ENCODE data around the gene PRR35. TPM values are rescaled to one million over a fixed set of nuclear protein-coding genes. Genes with fewer than 3 reads are reported as not detected.
A peak's percentile ranks its signal among the peaks of the same experiment; 100 is the strongest.

The PRR35 gene
- total RNA-seq, 2 experiments from 2014 or later: not detected

DNA sequence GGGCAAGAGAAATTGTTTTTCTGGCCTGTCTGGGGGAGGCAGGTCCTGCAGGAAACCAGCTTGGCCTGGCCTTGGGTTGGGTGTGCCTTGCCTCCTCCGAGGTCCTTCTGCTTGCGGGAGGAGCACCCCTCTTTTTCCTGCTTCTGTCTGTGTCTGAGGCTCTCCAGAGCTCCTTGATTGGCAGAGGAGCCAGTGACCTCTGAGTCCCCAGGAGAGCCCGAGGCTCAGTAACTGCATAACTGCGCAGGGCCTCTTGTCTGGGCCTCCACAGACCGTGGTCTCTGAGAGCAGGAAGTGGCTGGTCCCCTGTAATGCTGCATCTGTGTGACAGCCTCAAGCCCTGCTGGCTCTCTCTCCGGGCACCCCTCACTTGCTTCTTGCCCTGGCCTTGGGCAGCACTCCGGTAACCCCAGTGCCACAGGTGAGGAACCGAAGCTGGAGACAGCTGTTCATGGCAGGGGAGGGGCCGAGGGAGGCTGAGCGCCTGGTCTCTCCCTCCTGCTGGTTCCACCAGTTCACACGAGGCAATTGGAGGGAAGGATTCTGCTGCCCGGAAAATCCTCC lies 31.1 kb upstream of the PRR35 start:
- Mint-ChIP-seq H3K4me1 (peaks cover 31% of the 10 kb centered on the region), H3K27me3 (no peaks in the 10 kb centered on the region), H3K27ac (peak overlapping the region; percentile 85), H3K4me3 (peak overlapping the region; percentile 94), H3K36me3 (ENCODE audit: low read depth) (peaks cover 22% of the 10 kb centered on the region), H3K9me3 (ENCODE audit: low read depth) (no peaks in the 10 kb centered on the region)
- ATAC-seq (no peak), DNase-seq (peak; percentile 44)
- intact Hi-C loops (cut with DNase I, micrococcal nuclease): loop anchor here (5.0 kb wide), 8 partner anchors 108 to 1178 kb away; partner anchors contain the start of genes CRAMP1 (in 1 of the 2), IFT140 (in 1 of the 2), JMJD8 (in 1 of the 2) and LUC7L (in 1 of the 2)
- ChIA-PET CTCF (interaction anchor here (0.5 to 1.1 kb wide), 3 partner anchors 108 to 334 kb away, joined by 3 read pairs; no protein-coding TSS in a partner anchor), POLR2A (interaction anchor here (0.6 kb wide), 1 partner anchor 59 kb away, joined by 7 read pairs; no protein-coding TSS in a partner anchor)

DNA sequence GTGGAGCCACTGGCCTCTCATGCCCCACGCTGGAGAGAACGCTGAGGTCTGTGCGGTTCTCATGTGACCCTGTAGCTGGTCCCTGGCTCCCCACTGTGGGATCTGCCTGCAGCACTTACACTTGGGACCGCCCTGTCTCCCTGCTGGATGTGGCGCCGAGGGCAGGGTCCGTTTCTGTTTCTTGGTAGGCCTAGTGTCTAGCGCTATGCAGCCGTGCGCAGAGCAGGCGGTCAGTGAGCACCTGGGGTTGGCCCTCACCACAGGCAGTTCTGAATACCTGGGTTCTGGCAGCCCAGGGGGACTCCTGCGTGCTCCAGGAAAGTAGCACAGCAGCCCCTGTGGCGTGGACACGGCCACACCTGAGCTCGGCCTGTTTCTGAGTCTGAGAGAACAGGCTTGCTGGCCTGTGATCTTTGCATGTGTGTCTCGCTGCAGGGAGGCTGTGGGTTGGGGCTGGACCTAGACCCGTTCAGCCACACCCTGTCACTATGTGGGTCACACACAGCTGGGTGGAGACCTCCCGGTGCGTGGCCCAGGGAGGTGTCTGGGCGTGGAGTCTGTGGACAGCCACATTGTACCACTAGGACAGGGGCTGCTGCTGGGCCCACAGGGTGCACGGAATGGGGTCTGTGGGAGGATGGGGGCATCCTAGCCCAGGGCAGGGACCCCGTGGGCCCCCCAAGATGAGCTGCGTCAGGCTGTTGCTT lies 29.9 kb upstream of the PRR35 start:
- intact Hi-C loops (cut with DNase I, micrococcal nuclease): no loop called here
- H3K27me3 Mint-ChIP-seq: no peaks in the 10 kb centered on the region
- CTCF ChIA-PET: no interaction called here
- DNase-seq: no peak
- POLR2A ChIA-PET: no interaction called here
- H3K36me3 Mint-ChIP-seq (ENCODE audit: low read depth): peaks cover 17% of the 10 kb centered on the region
- ATAC-seq: no peak
- peak overlapping the region; percentile 37 for H3K27ac Mint-ChIP-seq
- no peaks in the 10 kb centered on the region for H3K9me3 Mint-ChIP-seq (ENCODE audit: low read depth)
- peaks cover 22% of the 10 kb centered on the region for H3K4me1 Mint-ChIP-seq
- peak overlapping the region; percentile 94 for H3K4me3 Mint-ChIP-seq

DNA sequence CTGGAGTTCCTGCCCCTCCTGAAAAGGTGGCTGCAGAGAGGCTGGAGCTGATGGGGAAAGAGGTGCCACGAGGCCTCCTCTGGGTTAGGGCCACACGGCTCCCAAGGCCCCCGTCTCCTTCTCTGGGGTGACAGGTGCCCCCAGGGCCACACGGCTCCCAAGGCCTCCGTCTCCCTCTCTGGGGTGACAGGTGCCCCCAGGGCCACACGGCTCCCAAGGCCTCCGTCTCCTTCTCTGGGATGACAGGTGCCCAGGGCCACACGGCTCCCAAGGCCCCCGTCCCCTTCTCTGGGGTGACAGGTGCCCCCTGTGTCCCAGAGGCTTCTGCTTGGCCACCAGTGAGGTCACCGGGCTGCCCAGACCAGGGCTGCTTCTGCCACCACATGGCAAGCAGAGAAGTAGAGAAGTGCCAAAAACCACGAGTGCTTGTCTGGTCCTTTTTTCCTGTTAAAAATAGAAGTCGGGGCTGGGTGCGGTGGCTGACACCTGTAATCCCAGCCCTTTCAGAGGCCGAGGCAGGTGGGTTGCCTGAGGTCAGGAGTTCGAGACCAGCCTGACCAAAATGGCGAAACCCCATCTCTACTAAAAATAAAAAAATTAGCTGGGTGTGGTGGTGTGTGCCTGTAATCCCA lies 28.6 kb upstream of the PRR35 start:
- Mint-ChIP-seq H3K9me3 (ENCODE audit: low read depth) (no peaks in the 10 kb centered on the region), H3K36me3 (ENCODE audit: low read depth) (peaks cover 14% of the 10 kb centered on the region), H3K27ac (no peak overlapping the region), H3K4me1 (peaks cover 15% of the 10 kb centered on the region), H3K27me3 (no peaks in the 10 kb centered on the region), H3K4me3 (no peak overlapping the region)
- intact Hi-C loops (cut with DNase I, micrococcal nuclease): no loop called here
- no peak for ATAC-seq
- no peak for DNase-seq
- CTCF ChIA-PET: interaction anchor here (0.6 kb wide), 1 partner anchor 114 kb away, joined by 3 read pairs; no protein-coding TSS in a partner anchor
- POLR2A ChIA-PET: no interaction called here

- POLR2A ChIA-PET: no interaction called here
- no peak overlapping the region for H3K4me3 Mint-ChIP-seq
- H3K9me3 Mint-ChIP-seq (ENCODE audit: low read depth): no peaks in the 10 kb centered on the region
- H3K36me3 Mint-ChIP-seq (ENCODE audit: low read depth): peaks cover 13% of the 10 kb centered on the region
- intact Hi-C loops (cut with DNase I, micrococcal nuclease): no loop called here
- H3K27ac Mint-ChIP-seq: no peak overlapping the region
- H3K4me1 Mint-ChIP-seq: peaks cover 15% of the 10 kb centered on the region
- ATAC-seq: no peak
- CTCF ChIA-PET: no interaction called here
- DNase-seq: no peak
- H3K27me3 Mint-ChIP-seq: no peaks in the 10 kb centered on the region
Measured at GRCh38 chr16:533391-534123, 26.6 kb upstream of the PRR35 start.

GRCh38 chr16:534135-534534 lies 26.1 kb upstream of the PRR35 start:
- DNase-seq: no peak
- Mint-ChIP-seq H3K36me3 (ENCODE audit: low read depth) (peaks cover 9% of the 10 kb centered on the region), H3K4me3 (no peak overlapping the region), H3K27ac (no peak overlapping the region), H3K4me1 (peaks cover 13% of the 10 kb centered on the region), H3K27me3 (no peaks in the 10 kb centered on the region), H3K9me3 (ENCODE audit: low read depth) (no peaks in the 10 kb centered on the region)
- no peak for ATAC-seq
- intact Hi-C loops (cut with DNase I, micrococcal nuclease): no loop called here
- CTCF ChIA-PET: no interaction called here
- POLR2A ChIA-PET: no interaction called here

DNA sequence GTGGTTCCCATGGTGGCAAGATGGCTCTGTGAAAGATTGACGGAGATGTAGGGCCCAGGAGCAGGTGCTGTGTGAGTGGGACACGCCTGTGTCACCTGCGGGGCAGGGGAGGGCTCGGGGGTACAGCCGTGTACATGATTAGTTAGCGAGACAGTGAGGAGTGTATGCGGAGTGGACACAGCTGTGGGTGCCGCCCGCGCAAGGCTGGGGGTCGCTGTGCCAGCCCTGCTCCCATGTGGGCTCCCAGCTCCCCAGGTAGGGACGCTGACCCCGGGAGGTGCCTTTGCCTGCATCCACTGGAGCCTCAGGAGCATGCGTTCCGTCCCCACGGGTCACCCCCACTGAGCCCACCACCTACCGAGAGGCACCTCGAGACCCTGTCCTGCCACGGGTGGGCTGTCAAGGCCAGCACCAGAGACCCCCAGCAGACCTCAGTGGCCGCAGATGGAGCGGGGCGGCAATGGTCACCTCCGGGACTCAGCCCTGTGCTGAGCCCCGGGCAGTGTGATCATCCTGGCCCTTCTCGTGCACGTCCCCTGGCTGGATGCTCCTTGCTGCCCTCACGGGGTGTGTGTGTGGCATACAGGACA lies 25.2 kb upstream of the PRR35 start:
- Mint-ChIP-seq H3K36me3 (ENCODE audit: low read depth) (peaks cover 3% of the 10 kb centered on the region), H3K27me3 (no peaks in the 10 kb centered on the region), H3K27ac (no peak overlapping the region), H3K4me1 (peaks cover 7% of the 10 kb centered on the region), H3K9me3 (ENCODE audit: low read depth) (no peaks in the 10 kb centered on the region), H3K4me3 (no peak overlapping the region)
- DNase-seq (no peak), ATAC-seq (no peak)
- intact Hi-C loops (cut with DNase I, micrococcal nuclease): no loop called here
- ChIA-PET CTCF (no interaction called here), POLR2A (no interaction called here)

GRCh38 chr16:535446-536405 lies 24.5 kb upstream of the PRR35 start:
- intact Hi-C loops (cut with DNase I, micrococcal nuclease): no loop called here
- POLR2A ChIA-PET: no interaction called here
- ATAC-seq: no peak
- CTCF ChIA-PET: no interaction called here
- H3K27ac Mint-ChIP-seq: no peak overlapping the region
- H3K4me1 Mint-ChIP-seq: peaks cover 2% of the 10 kb centered on the region
- H3K27me3 Mint-ChIP-seq: no peaks in the 10 kb centered on the region
- peaks cover 1% of the 10 kb centered on the region for H3K36me3 Mint-ChIP-seq (ENCODE audit: low read depth)
- H3K4me3 Mint-ChIP-seq: no peak overlapping the region
- H3K9me3 Mint-ChIP-seq (ENCODE audit: low read depth): no peaks in the 10 kb centered on the region
- peak; percentile 32 for DNase-seq

- Mint-ChIP-seq H3K27me3 (no peaks in the 10 kb centered on the region), H3K27ac (no peak overlapping the region), H3K4me3 (no peak overlapping the region), H3K9me3 (ENCODE audit: low read depth) (no peaks in the 10 kb centered on the region), H3K4me1 (peaks cover 2% of the 10 kb centered on the region), H3K36me3 (ENCODE audit: low read depth) (peaks cover 1% of the 10 kb centered on the region)
- POLR2A ChIA-PET: no interaction called here
- intact Hi-C loops (cut with DNase I, micrococcal nuclease): no loop called here
- CTCF ChIA-PET: no interaction called here
- DNase-seq (no peak), ATAC-seq (no peak)
Measured at GRCh38 chr16:536746-537145, 23.4 kb upstream of the PRR35 start.

GRCh38 chr16:537415-538335 lies 22.5 kb upstream of the PRR35 start:
- ATAC-seq (no peak), DNase-seq (no peak)
- no peak overlapping the region for H3K4me3 Mint-ChIP-seq
- intact Hi-C loops (cut with DNase I, micrococcal nuclease): no loop called here
- POLR2A ChIA-PET: interaction anchor here (0.6 kb wide), 1 partner anchor 421 kb away, joined by 4 read pairs; no protein-coding TSS in a partner anchor
- no peaks in the 10 kb centered on the region for H3K27me3 Mint-ChIP-seq
- no peak overlapping the region for H3K27ac Mint-ChIP-seq
- H3K9me3 Mint-ChIP-seq (ENCODE audit: low read depth): no peaks in the 10 kb centered on the region
- CTCF ChIA-PET: no interaction called here
- H3K4me1 Mint-ChIP-seq: peaks cover 2% of the 10 kb centered on the region
- peaks cover 5% of the 10 kb centered on the region for H3K36me3 Mint-ChIP-seq (ENCODE audit: low read depth)

All from activated CD4-positive, alpha-beta T cell treated with anti-CD3 and anti-CD28 coated beads for 36 hours (primary cell).